ENCODE data around the gene INS. TPM values are rescaled to one million over a fixed set of nuclear protein-coding genes. Genes with fewer than 3 reads are reported as not detected.
A peak's percentile ranks its signal among the peaks of the same experiment; 100 is the strongest.

The INS gene
- total RNA-seq, 2 donors from 2014 or later = not detected

DNA sequence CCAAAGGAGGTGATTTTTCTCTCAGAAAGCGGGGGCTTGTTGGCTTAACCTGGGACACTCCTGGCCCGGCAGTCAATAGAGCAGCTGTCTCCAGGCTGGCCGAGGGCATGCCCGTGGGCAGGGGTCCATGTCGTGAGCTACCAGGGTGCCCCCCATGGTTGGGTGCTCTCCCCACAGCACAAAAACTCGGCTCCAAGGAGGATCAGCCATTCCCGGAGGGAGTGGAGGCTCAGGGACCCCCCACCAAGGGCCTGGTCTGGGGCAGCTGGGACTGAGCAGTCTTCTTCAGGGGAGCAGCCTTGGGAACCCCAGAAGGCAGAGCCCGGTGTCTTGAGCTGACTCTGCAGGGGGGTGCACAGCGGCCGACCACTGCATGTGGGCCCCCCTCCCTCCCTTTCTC lies 31.4 kb upstream of the INS start:
- 88 to 97% methylated on average over 5 to 10 of the region's 10 CpGs for WGBS, 2 experiments (ENCODE audit: insufficient coverage in 1 of 2, insufficient read length in 1 of 2)

DNA sequence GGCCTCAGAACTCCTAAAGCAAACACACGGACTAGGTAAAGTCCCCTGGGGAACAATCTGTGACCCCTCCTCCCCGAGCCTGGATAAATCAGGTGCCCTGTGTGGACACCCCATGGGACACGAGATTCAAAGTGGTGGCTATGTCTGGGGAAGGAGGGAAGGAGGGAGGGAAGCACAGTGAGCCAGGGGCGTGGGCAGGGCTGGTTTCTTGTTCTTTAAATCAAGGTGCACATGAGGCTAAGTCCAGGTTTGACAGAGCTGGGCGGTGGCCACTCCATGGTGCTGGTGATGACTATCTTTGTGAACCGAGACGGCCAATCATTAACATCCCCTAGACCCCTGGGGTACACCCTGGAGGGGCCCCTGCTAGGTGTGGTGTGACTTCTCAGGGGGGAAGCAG lies 30.9 kb upstream of the INS start:
- no peak overlapping the region for H3K4me3 ChIP-seq (ENCODE audit: low read length)
- H3K9me3 ChIP-seq (ENCODE audit: control insufficient read depth, low read length) = no peaks in the 10 kb centered on the region
- H3K27ac Mint-ChIP-seq = no peak overlapping the region
- no peak for DNase-seq
- H3K36me3 Mint-ChIP-seq (ENCODE audit: low read depth) = no peaks in the 10 kb centered on the region
- no peak overlapping the region for H3K27ac ChIP-seq (ENCODE audit: low read depth, low read length)
- no peaks in the 10 kb centered on the region for H3K9me3 Mint-ChIP-seq
- H3K4me1 Mint-ChIP-seq = no peaks in the 10 kb centered on the region
- TF ChIP-seq, protein P1, sequence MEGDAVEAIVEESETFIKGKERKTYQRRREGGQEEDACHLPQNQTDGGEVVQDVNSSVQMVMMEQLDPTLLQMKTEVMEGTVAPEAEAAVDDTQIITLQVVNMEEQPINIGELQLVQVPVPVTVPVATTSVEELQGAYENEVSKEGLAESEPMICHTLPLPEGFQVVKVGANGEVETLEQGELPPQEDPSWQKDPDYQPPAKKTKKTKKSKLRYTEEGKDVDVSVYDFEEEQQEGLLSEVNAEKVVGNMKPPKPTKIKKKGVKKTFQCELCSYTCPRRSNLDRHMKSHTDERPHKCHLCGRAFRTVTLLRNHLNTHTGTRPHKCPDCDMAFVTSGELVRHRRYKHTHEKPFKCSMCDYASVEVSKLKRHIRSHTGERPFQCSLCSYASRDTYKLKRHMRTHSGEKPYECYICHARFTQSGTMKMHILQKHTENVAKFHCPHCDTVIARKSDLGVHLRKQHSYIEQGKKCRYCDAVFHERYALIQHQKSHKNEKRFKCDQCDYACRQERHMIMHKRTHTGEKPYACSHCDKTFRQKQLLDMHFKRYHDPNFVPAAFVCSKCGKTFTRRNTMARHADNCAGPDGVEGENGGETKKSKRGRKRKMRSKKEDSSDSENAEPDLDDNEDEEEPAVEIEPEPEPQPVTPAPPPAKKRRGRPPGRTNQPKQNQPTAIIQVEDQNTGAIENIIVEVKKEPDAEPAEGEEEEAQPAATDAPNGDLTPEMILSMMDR (conservative IDR thresholded peaks at IDR 0.05) = no peak
- peaks cover 9% of the 10 kb centered on the region for H3K27me3 ChIP-seq (ENCODE audit: control insufficient read depth, insufficient read depth, low read length, poor library complexity, severe bottlenecking)
- H3K9ac ChIP-seq (ENCODE audit: extremely low read depth, low read length, poor library complexity, severe bottlenecking) = no peak overlapping the region
- H3K4me3 Mint-ChIP-seq = no peak overlapping the region
- H3K4me1 ChIP-seq (ENCODE audit: control insufficient read depth, insufficient read depth, low read length) = no peaks in the 10 kb centered on the region
- 94 to 100% methylated on average over 1 to 7 of the region's 7 CpGs for WGBS, 2 experiments (ENCODE audit: insufficient coverage in 1 of 2, insufficient read length in 1 of 2)
- H3K36me3 ChIP-seq (ENCODE audit: control insufficient read depth, insufficient read depth, low read length) = no peaks in the 10 kb centered on the region
- peaks cover 30% of the 10 kb centered on the region for H3K27me3 Mint-ChIP-seq (ENCODE audit: insufficient read depth)

More for the DNA sequence above, 31.4 kb upstream of the INS start:
- TF ChIP-seq, protein P1 (conservative IDR thresholded peaks at IDR 0.05) = no peak
- no peaks in the 10 kb centered on the region for H3K9me3 ChIP-seq (ENCODE audit: control insufficient read depth, low read length)
- no peak for DNase-seq
- no peak overlapping the region for H3K4me3 ChIP-seq (ENCODE audit: low read length)
- H3K4me1 ChIP-seq (ENCODE audit: control insufficient read depth, insufficient read depth, low read length) = no peaks in the 10 kb centered on the region
- H3K9me3 Mint-ChIP-seq = no peaks in the 10 kb centered on the region
- H3K9ac ChIP-seq (ENCODE audit: extremely low read depth, low read length, poor library complexity, severe bottlenecking) = no peak overlapping the region
- H3K27ac ChIP-seq (ENCODE audit: low read depth, low read length) = no peak overlapping the region
- no peaks in the 10 kb centered on the region for H3K36me3 ChIP-seq (ENCODE audit: control insufficient read depth, insufficient read depth, low read length)
- no peaks in the 10 kb centered on the region for H3K4me1 Mint-ChIP-seq
- H3K36me3 Mint-ChIP-seq (ENCODE audit: low read depth) = no peaks in the 10 kb centered on the region
- no peak overlapping the region for H3K27ac Mint-ChIP-seq
- H3K4me3 Mint-ChIP-seq = no peak overlapping the region
- peaks cover 10% of the 10 kb centered on the region for H3K27me3 ChIP-seq (ENCODE audit: control insufficient read depth, insufficient read depth, low read length, poor library complexity, severe bottlenecking)
- H3K27me3 Mint-ChIP-seq (ENCODE audit: insufficient read depth) = peaks cover 33% of the 10 kb centered on the region

DNA sequence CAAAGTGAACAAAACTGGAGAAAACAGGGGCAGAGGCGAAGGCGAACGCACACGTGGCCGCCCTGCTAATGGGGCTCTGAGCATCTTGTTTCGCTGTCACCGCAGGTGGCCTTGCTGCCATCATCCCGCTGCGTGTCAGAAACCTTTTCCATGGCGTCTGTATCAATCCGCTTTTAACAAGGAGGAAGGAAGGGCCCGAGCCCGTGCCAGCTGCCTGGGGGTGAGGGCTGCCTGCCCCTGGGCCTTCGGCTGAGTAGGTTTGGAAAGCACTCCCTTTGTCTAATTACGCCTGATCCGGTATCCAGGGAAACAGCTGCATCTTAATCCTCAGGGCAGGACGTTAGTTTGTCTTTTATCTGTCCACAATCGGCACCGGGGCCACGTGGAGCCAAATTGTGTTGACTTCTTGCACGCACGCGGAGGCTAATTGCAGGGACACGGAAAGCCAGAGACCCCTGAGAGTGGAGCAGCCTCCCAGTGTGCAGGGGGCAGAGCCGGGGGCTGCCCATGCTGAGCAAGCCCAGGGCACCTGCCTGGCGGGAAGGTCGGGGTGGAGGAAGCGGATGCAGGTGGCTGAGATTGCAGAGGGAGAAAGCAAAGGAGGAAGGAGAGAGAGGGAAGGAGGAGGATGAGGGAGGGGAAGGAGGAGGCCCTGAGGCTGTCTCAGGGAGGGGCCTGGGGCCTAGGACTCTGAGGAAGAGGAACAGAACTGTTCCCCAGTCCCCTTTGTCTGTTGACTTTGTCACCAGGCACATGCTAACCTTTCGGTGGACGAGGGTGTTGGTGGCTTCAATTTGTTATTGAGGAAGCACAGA lies 29.9 kb upstream of the INS start:
- H3K27me3 Mint-ChIP-seq (ENCODE audit: insufficient read depth) = peaks cover 21% of the 10 kb centered on the region
- WGBS, 2 experiments (ENCODE audit: insufficient coverage in 1 of 2, insufficient read length in 1 of 2) = 75 to 81% methylated on average over 21 to 30 of the region's 30 CpGs
- H3K27ac Mint-ChIP-seq = no peak overlapping the region
- Histone ChIP-seq H3K9me3 (ENCODE audit: control insufficient read depth, low read length) (no peaks in the 10 kb centered on the region), H3K36me3 (ENCODE audit: control insufficient read depth, insufficient read depth, low read length) (no peaks in the 10 kb centered on the region), H3K4me1 (ENCODE audit: control insufficient read depth, insufficient read depth, low read length) (no peaks in the 10 kb centered on the region), H3K27ac (ENCODE audit: low read depth, low read length) (peak overlapping the region; percentile 87), H3K27me3 (ENCODE audit: control insufficient read depth, insufficient read depth, low read length, poor library complexity, severe bottlenecking) (no peaks in the 10 kb centered on the region), H3K4me3 (ENCODE audit: low read length) (no peak overlapping the region), H3K9ac (ENCODE audit: extremely low read depth, low read length, poor library complexity, severe bottlenecking) (no peak overlapping the region)
- H3K4me3 Mint-ChIP-seq = no peak overlapping the region
- no peaks in the 10 kb centered on the region for H3K36me3 Mint-ChIP-seq (ENCODE audit: low read depth)
- TF ChIP-seq, protein P1 (conservative IDR thresholded peaks at IDR 0.05) = no peak
- no peaks in the 10 kb centered on the region for H3K4me1 Mint-ChIP-seq
- H3K9me3 Mint-ChIP-seq = no peaks in the 10 kb centered on the region
- no peak for DNase-seq

All from endodermal cell (in vitro differentiated cells).